Fibroblast of villous mesenchyme (primary cell): ENCODE measurements around the gene OR2B2. TPM values are rescaled to one million over a fixed set of nuclear protein-coding genes. Genes with fewer than 3 reads are reported as not detected.
"Not testable (repeated sequence)": the region's sequence is repeated elsewhere in the genome, so short reads cannot be mapped to it uniquely, and the experiment has no call there.

ENCODE experiments used
- DNase-seq: peaks from one replicate; pipeline ENCODE4 v3.0.0-alpha.2; 2010; ENCODE audit warnings: low read depth
- H3K4me3 ChIP-seq: 2 replicates; pipeline ENCODE4 v1.5.1; 2011; ENCODE audit warnings: low read depth, mild to moderate bottlenecking, low read length
- CTCF ChIP-seq: IDR thresholded peaks from 2 replicates; pipeline ENCODE4 v1.5.1; 2012; ENCODE audit warnings: low read depth, mild to moderate bottlenecking, low read length; ENCODE audit not compliant: insufficient read depth
- total RNA-seq: library from RNA; depleted of rRNA; stranded (reverse); fragments of >200 nt; gene quantifications from 2 replicates; pipeline ENCODE4 v1.2.3, GENCODE V29; 2012

Gene OR2B2
- total RNA-seq, 1 donor, result not detected

- no peak for TF ChIP-seq CTCF
- H3K4me3 ChIP-seq, result no peak overlapping the region
- no peak for DNase-seq
Observed at GRCh38 chr6:27931209-27931608, 19.0 kb upstream of the OR2B2 start.

GRCh38 chr6:27929930-27930329 lies 17.7 kb upstream of the OR2B2 start:
- not testable (repeated sequence) for DNase-seq, H3K4me3 ChIP-seq

- not testable (repeated sequence) for H3K4me3 ChIP-seq, DNase-seq
Observed at GRCh38 chr6:27928041-27928440, 15.8 kb upstream of the OR2B2 start.

- no peak for TF ChIP-seq CTCF
- no peak for DNase-seq
- H3K4me3 ChIP-seq, result no peak overlapping the region
Observed at GRCh38 chr6:27924179-27924578, 12.0 kb upstream of the OR2B2 start.

- no peak for DNase-seq
- no peak for TF ChIP-seq CTCF
- H3K4me3 ChIP-seq, result no peak overlapping the region
Observed at GRCh38 chr6:27922949-27923348, 10.8 kb upstream of the OR2B2 start.

GRCh38 chr6:27908017-27908416 lies 4.2 kb downstream of the OR2B2 start:
- no peak for TF ChIP-seq CTCF
- no peak overlapping the region for H3K4me3 ChIP-seq
- DNase-seq, result no peak

- DNase-seq, result peak; percentile 82
- TF ChIP-seq CTCF, result no peak
- peak overlapping the region; percentile 72 for H3K4me3 ChIP-seq
Observed at GRCh38 chr6:27902335-27903314, 9.6 kb downstream of the OR2B2 start.

- no peak overlapping the region for H3K4me3 ChIP-seq
- DNase-seq, result no peak
- no peak for TF ChIP-seq CTCF
Observed at GRCh38 chr6:27901801-27902200, 10.4 kb downstream of the OR2B2 start.

GRCh38 chr6:27900197-27900596 lies 12.0 kb downstream of the OR2B2 start:
- H3K4me3 ChIP-seq, DNase-seq: not testable (repeated sequence)
